Measurements from ENCODE around the gene TSPOAP1.

Gene TSPOAP1

GRCh38 chr17:58273453-58274104 is 55.0 kb downstream of the TSPOAP1 start:
- H3K4me3 ChIP-seq (ENCODE audit: low read depth, low read length), result peak overlapping the region; percentile 91
- DNase-seq (ENCODE audit: low read depth), result peak; percentile 69

GRCh38 chr17:58272367-58273280 is 56.0 kb downstream of the TSPOAP1 start:
- peak; percentile 56 for DNase-seq (ENCODE audit: low read depth)
- TF ChIP-seq MAX (IDR thresholded peaks at IDR 0.05; ENCODE audit: low read depth, low read length) (no peak), MYC (IDR thresholded peaks at IDR 0.05; ENCODE audit: low read depth, low read length) (no peak), POLR2A (IDR thresholded peaks at IDR 0.05; ENCODE audit: extremely low read depth, insufficient read length) (no peak), CTCF (IDR thresholded peaks at IDR 0.05; ENCODE audit: low read depth, low read length) (no peak)
- peak overlapping the region; percentile 91 for H3K4me3 ChIP-seq (ENCODE audit: low read depth, low read length)

More at GRCh38 chr17:58273453-58274104, 55.0 kb downstream of the TSPOAP1 start:
- TF ChIP-seq CTCF (IDR thresholded peaks at IDR 0.05; ENCODE audit: low read depth, low read length) (no peak), MYC (IDR thresholded peaks at IDR 0.05; ENCODE audit: low read depth, low read length) (no peak), POLR2A (IDR thresholded peaks at IDR 0.05; ENCODE audit: extremely low read depth, insufficient read length) (no peak), MAX (IDR thresholded peaks at IDR 0.05; ENCODE audit: low read depth, low read length) (no peak)

GRCh38 chr17:58271216-58271931 is 57.2 kb downstream of the TSPOAP1 start:
- peak; percentile 43 for DNase-seq (ENCODE audit: low read depth)
- TF ChIP-seq POLR2A (IDR thresholded peaks at IDR 0.05; ENCODE audit: extremely low read depth, insufficient read length) (no peak), MYC (IDR thresholded peaks at IDR 0.05; ENCODE audit: low read depth, low read length) (no peak), MAX (IDR thresholded peaks at IDR 0.05; ENCODE audit: low read depth, low read length) (no peak), CTCF (IDR thresholded peaks at IDR 0.05; ENCODE audit: low read depth, low read length) (no peak)

GRCh38 chr17:58270476-58271215 is 57.9 kb downstream of the TSPOAP1 start:
- peak overlapping the region; percentile 91 for H3K4me3 ChIP-seq (ENCODE audit: low read depth, low read length)
- peak; percentile 36 for TF ChIP-seq CTCF (IDR thresholded peaks at IDR 0.05; ENCODE audit: low read depth, low read length)
- no peak for TF ChIP-seq POLR2A (IDR thresholded peaks at IDR 0.05; ENCODE audit: extremely low read depth, insufficient read length)
- peak; percentile 58 for DNase-seq (ENCODE audit: low read depth)

More at GRCh38 chr17:58271216-58271931, 57.2 kb downstream of the TSPOAP1 start:
- H3K4me3 ChIP-seq (ENCODE audit: low read depth, low read length), result peak overlapping the region; percentile 91

- H3K4me3 ChIP-seq (ENCODE audit: low read depth, low read length), result peak overlapping the region; percentile 91
- TF ChIP-seq CTCF (IDR thresholded peaks at IDR 0.05; ENCODE audit: low read depth, low read length) (no peak), POLR2A (IDR thresholded peaks at IDR 0.05; ENCODE audit: extremely low read depth, insufficient read length) (no peak)
- DNase-seq (ENCODE audit: low read depth), result peak; percentile 67
Observed at GRCh38 chr17:58269557-58270291, 58.9 kb downstream of the TSPOAP1 start.
